ENCODE measurements around the gene EMILIN2.
"Not testable (repeated sequence)": the region's sequence is repeated elsewhere in the genome, so short reads cannot be mapped to it uniquely, and the experiment has no call there.

DNA sequence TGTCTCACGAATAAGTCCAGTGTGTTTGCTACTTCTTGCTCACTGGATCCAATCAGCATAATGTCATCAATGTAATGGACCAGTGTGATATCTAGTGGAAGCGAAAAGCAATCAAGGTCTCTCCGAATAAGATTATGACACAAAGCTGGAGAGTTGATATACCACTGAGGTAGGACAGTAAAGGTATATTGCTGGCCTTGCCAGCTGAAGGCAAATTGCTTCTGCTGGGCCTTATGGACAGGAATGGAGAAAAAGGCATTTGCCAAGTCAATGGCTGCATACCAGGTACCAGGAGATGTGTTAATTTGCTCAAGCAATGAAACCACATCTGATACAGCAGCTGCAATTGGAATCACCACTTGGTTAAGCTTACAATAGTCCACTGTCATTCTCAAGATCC, 10.7 kb upstream of the EMILIN2 start:
- TF ChIP-seq POLR2A, POLR2AphosphoS5 (IDR thresholded peaks at IDR 0.05): not testable (repeated sequence)
- TF ChIP-seq, protein P1, sequence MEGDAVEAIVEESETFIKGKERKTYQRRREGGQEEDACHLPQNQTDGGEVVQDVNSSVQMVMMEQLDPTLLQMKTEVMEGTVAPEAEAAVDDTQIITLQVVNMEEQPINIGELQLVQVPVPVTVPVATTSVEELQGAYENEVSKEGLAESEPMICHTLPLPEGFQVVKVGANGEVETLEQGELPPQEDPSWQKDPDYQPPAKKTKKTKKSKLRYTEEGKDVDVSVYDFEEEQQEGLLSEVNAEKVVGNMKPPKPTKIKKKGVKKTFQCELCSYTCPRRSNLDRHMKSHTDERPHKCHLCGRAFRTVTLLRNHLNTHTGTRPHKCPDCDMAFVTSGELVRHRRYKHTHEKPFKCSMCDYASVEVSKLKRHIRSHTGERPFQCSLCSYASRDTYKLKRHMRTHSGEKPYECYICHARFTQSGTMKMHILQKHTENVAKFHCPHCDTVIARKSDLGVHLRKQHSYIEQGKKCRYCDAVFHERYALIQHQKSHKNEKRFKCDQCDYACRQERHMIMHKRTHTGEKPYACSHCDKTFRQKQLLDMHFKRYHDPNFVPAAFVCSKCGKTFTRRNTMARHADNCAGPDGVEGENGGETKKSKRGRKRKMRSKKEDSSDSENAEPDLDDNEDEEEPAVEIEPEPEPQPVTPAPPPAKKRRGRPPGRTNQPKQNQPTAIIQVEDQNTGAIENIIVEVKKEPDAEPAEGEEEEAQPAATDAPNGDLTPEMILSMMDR (IDR thresholded peaks at IDR 0.05): not testable (repeated sequence)
